GM21737 (cell line): ENCODE results near the gene ABCB4.
A peak's percentile ranks its signal among the peaks of the same experiment; 100 is the strongest.
"Not testable (repeated sequence)": the region's sequence is repeated elsewhere in the genome, so short reads cannot be mapped to it uniquely, and the experiment has no call there.

Source experiments
- ATAC-seq: cut with Tn5 transposase; IDR thresholded peaks from one replicate; pipeline ENCODE4 v1.9.1; 2021; ENCODE audit warnings: mild to moderate bottlenecking, moderate library complexity; ENCODE audit not compliant: unreplicated experiment

Gene ABCB4

DNA sequence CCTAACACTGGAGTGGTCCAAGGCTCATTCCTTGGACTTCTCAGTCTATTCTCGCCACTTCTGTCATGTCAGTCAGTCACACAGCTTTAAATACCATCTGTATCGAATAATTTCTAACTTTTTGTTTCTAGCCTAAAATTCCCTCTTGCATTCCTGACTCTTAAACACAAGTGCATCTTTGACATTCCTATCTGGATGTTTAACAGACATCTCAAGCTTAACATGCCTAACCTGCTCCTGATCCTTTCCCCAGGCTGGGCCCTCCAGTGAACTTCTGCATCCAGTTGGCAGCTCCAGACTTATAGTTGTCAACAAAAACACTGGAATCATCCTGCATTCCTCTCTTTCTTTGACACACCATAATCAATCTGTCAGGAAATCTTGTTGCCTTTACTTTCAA is 4.5 kb upstream of the ABCB4 start:
- ATAC-seq: no peak

DNA sequence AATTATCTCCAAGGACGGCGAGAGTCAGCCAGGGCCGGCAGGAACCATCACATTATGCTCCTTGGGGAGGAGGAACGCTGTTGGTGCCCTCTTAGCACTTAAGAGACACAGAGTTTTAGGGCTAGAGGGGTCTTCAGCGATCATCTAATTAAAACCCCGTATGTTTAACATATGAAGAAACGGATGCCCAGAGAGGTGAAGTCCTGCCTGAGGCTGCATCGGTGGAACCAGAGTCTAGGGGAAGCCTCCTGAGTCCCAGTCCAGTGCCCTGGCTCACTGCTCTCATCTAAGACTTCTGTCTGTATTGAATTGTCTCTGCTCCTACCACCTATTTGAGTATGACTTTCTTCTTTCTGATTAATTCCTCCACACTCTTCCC is 688 bp upstream of the ABCB4 start:
- no peak for ATAC-seq

DNA sequence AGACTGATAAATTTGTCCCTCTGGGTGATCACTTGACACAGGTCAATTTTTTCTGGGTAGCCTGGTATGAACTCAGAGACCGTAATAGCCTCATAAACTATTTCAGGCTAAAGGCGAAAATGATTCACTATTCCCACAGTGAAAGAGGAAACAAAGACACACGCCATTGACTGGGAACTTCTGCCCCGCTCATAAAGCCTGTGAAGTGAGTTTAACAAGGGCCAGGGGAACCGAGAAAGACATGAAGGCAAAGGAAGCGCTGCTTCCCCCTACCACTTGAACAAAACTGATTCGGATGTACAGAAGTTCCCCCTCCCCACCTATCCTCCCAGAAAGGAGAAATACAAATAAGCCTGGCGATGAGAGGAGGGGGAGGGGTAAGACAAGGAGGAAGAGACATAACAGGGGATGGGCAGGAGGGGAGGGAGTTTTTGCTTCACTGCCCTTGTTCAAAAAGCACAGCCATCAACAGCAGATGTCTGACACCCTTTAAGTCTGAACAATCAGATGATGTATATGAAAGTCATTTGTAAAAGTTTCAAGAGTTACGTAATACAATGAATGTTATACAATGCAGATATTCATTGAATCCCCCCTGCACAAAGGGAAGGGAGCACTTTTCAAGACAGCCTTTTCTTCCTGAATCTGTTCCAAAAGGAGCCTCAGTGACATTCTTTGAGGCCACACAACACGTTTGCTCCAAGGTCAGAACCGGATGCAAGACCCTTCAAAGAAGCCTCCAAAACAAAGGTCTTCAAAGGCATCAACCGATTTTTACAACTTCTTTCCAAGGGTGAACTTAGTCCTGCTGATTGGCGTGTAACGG is 734 bp downstream of the ABCB4 start:
- peak; percentile 74 for ATAC-seq

DNA sequence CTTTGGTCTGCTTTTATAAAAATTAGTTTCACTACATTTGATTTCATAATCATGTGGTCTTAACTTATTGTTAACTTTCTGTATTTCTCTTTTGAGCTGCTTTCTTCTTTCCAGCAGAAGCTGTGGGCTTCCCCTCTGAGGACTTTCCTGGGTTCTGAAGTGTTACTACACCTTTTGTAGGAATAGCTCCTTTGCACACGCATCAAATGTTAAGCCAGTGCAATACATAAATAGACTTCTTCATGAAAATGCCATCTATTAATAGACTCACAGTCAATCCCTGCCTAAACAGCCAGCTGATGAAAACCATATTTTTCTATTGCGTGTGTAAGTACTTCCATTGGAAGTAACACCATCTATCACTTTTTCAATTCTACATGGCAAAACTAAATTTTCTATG is 1.5 kb downstream of the ABCB4 start:
- ATAC-seq: no peak

DNA sequence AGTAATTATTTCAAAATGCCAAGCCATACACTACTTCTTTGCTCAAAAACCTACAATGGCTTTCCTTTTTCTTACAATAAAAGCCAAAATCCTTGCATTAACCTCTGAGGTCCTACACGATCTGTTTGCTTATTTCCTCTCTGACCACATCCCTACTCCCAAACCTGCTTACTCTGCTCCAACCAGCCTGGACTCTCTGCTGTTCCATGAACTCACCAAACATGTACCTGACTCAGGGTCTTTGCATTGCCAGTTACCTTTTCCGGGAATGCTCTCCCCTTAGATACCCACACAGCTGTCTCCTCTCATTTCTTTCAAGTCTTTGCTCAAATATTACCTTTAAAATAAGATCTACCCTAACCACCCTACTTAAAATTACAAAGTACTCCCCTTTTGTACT is 2.3 kb downstream of the ABCB4 start:
- no peak for ATAC-seq

DNA sequence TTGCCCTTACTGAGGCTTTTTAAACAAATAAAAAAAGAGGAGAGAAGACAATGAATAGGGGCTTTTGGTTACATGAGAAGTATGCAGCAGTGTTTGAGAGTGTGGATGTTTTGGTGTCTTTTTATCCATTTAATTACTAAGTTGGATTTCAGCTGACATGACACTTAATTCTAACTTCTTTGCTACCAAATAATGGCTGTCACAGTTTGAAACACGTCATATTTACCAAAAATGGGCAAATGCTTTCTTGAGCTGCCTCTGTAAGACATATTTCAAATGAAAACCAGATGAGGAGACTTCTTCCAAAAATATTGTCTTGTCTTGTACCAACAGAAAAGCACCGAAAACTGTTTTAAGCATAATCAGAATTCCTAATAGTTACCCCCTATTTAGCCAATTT is 4.0 kb downstream of the ABCB4 start:
- ATAC-seq: no peak

DNA sequence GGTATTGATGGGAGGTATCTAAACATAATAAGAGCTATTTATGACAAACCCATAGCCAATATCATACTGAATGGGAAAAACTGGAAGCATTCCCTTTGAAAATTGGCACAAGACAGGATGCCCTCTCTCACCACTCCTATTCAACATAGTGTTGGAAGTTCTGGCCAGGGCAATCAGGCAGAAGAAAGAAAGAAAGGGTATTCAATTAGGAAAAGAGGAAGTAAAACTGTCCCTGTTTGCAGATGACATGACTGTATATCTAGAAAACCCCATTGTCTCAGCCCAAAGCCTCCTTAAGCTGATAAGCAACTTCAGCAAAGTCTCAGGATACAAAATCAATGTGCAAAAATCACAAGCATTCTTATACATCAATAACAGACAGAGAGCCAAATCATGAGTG is 6.3 kb downstream of the ABCB4 start:
- ATAC-seq: not testable (repeated sequence)

DNA sequence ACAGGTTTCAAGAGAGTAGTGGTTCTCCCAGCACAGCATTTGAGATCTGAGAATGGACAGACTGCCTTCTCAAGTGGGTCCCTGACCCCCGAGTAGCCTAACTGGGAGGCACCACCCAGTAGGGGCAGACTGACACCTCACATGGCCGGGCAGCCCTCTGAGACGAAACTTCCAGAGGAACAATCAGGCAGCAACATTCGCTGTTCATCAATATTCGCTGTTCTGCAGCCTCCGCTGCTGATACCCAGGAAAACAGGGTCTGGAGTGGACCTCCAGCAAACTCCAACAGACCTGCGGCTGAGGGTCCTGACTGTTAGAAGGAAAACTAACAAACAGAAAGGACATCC is 10.0 kb downstream of the ABCB4 start:
- ATAC-seq: not testable (repeated sequence)

DNA sequence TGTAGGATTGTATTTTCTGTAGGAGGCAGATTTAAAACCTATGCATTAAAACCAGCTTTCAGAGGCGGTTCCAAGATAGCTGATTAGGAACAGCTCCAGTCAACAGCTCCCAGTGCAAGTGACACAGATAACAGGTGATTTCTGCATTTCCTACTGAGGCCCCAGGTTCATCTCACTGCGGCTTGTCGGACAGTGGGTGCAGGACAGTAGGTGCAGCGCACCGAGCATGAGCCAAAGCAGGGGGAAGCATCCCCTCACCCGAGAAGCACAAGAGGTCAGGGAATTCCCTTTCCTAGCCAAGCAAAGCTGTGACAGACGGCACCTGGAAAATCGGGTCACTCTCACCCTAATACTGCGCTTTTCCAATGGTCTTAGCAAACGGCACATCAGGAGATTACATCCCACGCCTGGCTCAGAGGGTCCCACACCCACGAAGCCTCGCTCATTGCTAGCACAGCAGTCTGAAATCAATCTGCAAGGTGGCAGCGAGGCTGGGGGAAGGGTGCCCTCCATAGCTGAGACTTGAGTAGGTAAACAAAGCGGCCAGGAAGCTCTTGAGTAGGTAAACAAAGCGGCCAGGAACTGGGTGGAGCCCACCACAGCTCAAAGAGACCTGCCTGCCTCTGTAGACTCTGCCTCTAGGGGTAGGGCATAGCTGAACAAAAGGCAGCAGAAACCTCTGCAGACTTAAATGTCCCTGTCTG is 10.5 kb downstream of the ABCB4 start:
- not testable (repeated sequence) for ATAC-seq

DNA sequence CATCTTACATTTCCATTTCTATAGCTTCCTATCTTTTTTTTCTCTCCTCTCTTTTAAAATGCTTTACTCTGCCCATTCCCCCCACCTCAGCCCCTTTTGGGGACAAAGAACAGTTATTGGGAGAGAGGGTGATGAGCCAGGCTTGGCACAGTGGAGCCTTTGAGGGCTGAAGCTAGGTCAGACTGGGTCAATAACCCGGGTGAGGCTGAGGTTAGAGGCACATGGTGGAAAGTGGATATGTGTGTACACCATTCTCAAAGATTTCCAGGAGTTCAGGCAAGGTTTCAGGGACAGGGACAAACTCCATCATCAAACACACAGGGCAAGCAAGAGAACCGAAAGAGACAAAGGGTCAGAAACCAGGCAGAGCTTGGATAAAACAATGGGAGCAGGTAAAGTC is 11.5 kb downstream of the ABCB4 start:
- ATAC-seq: no peak

DNA sequence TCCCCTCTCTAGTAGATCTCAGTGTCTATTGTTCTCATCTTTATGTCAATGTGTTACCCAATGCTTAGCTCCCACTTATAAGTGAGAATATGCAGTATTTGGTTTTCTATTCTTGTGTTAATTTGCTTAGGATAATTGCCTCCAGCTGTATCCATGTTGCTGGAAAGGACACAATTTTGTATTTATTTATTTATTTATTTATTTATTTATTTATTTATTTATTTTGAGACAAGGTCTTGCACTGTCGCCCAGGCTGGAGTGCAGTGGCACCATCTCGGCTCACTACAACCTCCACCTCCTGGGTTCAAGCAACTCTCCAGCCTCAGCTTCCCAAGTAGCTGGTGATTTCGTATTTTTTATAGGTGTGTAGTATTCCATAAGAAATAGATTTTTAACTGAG is 15.0 kb downstream of the ABCB4 start:
- ATAC-seq: not testable (repeated sequence)

DNA sequence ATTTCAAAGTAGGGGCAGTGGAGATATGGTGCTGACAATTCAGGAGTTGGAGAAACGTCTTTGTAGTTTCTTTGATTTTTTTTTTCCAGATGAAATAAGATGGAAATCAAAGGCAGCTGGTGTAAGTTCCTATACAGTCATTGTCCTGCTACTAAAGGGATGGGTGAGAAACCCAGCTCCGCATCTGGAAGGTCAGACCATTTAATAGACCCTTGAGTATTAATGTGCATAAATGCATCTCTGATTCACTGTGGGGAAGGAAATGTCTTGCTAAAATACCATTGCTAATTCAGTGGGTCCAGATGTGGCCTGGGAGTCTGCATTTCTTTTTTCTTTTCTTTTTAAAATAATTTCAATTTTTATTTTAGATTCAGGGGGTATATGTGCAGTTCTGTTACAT is 15.5 kb downstream of the ABCB4 start:
- ATAC-seq: no peak

DNA sequence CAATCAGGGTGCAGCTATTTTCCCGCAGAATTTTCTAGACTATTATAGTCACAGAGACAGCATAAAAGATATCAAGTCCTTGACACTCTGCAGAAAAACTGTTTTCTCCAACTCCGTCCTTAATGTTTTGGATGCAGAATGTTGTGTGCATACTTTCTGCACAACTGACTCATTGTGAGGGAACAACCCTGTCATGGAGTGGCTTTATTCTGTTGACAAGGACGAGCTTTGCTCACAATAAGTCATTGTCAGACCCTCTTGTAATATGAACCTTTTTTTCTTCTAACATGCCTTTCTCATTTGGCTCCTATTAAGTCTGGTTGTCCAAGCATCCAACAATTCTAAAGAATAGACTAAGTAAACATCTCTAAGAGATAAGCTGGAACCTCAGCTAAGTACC is 17.3 kb downstream of the ABCB4 start:
- ATAC-seq: no peak

DNA sequence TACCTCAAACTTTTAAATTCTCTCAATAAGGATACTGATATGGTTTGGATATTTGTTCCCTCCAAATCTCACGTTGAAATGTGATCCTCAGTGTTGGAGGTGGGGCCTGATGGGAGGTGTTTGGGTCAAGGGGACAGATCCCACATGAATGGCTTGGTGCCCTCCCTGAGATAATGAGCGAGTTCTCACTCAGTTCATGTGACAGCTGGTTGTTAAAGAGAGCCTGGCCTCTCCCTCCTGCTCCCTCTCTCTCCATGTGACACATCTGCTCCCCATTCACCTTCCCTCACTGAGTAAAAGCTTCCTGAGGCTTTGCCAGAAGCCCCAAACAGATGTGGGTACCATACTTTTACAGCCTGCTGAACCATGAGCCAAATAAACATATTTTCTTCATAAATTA is 19.2 kb downstream of the ABCB4 start:
- no peak for ATAC-seq

DNA sequence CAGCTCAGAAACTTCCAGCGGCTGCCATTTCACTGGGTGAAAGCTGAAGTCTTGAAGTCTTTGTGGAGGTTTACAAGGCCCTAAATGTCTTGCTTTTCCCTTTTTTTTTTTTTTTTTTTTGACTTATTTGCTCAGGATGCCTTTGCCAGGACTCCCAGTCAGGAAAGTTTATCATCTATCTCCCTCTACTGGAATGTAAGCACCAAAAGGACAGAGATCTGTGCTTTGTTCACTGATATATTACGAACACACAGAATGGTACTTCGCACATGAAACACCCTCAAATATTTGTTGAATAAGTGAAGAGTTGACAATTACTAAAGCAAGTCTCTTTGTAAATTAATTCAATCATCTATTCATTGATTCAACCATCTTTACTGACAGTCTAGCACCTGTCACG is 23.2 kb downstream of the ABCB4 start:
- ATAC-seq: no peak

DNA sequence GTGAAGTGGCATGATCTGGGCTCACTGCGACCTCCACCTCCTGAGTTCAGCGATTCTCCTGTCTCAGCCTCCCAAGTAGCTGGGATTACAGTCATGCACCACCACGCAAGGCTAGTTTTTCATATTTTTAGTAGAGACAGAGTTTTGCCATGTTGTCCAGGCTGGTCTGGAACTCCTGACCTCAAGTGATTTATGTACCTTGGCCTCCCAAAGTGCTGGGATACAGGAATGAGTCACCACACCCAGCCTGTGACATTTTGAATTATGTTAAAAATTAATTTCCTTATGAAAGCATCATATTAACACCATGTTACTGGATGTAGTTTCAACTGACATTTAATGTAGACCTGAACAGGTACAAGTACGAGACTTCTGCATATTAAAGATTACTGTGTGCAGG is 24.3 kb downstream of the ABCB4 start:
- ATAC-seq: no peak

DNA sequence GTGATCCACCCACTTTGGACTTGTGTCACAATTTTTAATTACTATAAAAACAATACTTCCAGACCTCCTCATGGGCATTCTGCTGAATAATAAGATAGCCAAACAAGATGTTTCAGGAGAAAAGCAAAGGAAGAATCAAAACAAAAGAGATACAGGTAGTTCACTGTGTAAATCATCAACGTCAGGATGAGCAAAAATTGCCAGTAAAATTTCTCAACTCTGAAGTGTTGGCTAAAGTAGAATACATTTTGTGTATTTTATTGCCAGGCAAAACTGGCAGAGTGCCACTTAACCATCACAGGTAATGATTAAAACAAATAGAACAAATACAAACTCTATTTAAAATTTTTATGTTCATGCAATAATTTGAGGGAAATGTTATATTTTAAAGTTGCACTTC is 24.8 kb downstream of the ABCB4 start:
- ATAC-seq: no peak

DNA sequence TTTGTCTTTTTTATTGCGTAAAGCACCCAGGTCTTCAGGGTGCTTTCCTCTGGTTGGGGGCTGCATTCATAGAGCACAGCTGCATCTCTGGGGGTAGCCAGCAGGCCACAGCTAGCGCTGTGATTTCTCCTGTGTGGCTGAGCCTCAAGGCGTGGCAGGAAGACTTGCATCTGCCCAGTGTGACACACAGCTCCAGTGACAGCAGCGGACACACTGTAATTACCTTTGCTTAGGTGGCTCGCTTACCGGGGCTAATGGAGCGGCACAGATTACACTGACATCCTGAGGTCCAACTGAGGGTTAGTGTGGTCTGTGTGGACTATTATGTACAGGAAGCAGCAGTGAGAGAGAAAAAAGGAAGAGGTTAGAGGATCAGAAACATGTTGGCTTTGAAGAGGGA is 27.1 kb downstream of the ABCB4 start:
- no peak for ATAC-seq

DNA sequence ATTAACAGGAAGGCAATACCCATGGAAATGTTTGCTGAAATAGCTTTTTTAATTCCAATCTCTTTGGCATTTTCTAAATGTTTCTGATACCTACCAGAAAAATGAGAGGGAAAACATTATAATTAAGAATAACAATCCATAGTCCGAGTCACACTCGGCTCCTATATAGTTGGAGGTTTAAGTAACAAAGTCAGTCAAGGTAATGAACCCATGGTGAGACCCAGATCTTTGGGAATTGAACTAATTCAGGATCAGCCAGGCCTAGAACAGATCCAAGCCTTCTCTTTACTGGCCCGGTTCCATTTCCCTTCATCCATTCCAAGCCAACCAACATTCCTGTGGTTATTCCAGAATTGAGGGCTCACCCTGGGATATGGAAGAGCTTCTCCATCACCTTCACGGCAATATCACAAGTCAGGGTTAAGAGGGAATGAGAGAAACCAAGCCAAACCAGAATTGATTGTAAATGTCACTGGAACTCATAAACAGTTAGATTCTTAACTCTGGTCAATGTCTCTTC is 28.3 kb downstream of the ABCB4 start:
- ATAC-seq: no peak

DNA sequence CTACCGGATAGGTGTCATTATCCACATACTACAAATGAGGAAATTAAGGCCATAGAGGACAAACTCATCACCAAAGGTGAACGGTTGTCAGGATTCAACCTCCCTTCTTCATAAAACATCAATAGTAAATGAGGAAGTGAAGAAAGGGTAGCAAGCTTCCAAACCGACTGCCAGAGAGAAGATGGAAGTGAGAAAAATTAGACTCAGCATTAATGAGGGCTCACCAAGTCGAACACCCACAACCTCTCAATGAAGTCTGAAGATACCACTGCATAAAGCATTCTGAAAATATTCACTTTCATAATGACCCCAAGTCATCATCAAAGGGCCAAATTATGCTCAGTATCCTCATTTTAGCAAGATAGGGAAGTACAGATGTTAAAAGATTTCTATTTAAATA is 29.6 kb downstream of the ABCB4 start:
- peak; percentile 71 for ATAC-seq

DNA sequence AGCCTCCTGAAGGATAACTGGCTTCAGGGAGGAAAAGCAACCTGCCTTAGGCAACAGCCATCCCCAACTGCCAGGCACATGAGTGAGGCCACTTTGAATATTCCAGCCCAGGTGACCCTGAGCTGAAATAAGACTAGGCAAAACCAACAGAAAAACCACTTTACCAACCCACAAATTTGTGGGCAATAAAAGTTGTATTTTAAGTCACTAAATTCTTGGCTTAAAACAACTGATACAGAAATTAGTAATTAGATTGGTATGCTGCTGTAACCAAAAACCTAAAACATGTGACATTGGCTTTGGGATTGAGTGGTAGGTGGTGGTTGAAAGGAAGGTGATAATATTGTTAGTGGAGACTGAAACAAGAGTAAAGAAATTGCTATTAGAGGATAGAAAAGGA is 39.9 kb downstream of the ABCB4 start:
- no peak for ATAC-seq

DNA sequence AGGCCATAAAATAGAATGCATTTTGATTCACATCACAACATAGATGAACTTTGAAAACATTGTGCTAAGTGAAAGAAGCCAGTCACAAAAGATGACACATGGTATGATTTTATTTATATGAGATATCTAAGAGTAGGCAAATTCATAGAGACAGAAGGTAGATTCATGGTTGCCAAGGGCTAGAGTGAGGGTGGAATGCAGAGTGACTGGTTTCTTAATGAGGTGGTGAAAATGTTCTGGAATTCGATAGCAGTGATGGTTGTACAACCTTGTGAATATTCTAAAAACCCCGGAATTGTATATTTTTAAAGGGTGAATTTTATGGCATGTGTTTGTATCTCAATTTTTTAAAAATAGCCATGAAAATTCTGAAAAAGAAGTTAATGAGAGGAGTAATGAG is 42.9 kb downstream of the ABCB4 start:
- ATAC-seq: no peak
